GM19239 (cell line): ENCODE results near the gene HBB.

ENCODE experiments used
- DNase-seq: peaks from one replicate; pipeline ENCODE4 v3.0.0; 2011; ENCODE audit warnings: low spot score; ENCODE audit not compliant: insufficient read length
- FAIRE-seq: peaks from 2 replicates; lab custom pipeline; 2011; peaks lifted over from hg19 to GRCh38; lab: Jason Lieb, UNC

The HBB gene

DNA sequence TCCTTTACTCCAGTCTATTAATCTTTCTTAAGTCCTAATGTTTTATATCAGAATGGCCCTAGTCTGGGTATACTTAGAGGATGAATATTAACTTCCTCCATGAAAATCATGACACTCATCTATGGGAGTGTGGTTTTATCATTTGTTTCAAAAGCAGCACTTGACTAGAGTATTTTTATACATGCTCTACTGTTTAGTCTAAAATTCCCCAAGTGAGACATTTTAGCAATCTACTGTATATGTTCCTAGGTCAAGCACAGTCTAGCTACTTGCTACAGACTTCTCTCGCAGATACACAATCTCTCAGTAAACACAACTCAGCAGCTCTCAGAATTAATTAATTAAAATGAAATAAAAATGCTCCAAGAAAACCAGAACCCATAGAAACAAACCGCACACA lies 2.9 kb upstream of the HBB start:
- FAIRE-seq (no peak), DNase-seq (no peak)

- DNase-seq (no peak), FAIRE-seq (no peak)
Measured at GRCh38 chr11:5229356-5229755, 2.5 kb upstream of the HBB start.

- DNase-seq (no peak), FAIRE-seq (no peak)
Measured at GRCh38 chr11:5228124-5228523, 1.3 kb upstream of the HBB start.

- DNase-seq (no peak), FAIRE-seq (no peak)
Measured at GRCh38 chr11:5227681-5228080, 810 bp upstream of the HBB start.

- FAIRE-seq (no peak), DNase-seq (no peak)
Measured at GRCh38 chr11:5225480-5225871, 1.4 kb downstream of the HBB start.

GRCh38 chr11:5224538-5225479 lies 2.1 kb downstream of the HBB start:
- FAIRE-seq (no peak), DNase-seq (no peak)

DNA sequence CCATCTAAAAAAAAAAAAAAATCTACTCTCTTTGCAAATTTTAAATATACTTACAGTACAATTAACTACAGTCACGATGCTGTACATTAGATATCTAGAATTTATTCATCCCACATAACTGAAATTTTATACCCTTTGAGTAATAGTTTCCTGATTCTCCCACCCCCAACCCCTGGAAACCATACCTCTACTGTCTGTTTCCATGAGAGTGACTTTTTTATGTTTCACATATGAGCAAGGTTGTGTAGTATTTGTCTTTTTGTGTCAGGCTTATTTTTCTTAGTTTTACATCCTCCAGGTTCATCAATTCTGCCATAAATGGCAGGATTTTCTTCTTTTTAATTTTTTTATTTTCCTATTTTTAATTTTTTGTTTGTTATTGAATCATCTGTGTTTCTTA lies 3.2 kb downstream of the HBB start:
- no peak for DNase-seq

GRCh38 chr11:5223146-5223545 lies 3.7 kb downstream of the HBB start:
- DNase-seq (no peak), FAIRE-seq (no peak)

More for the DNA sequence above, 3.2 kb downstream of the HBB start:
- no peak for FAIRE-seq

GRCh38 chr11:5210376-5210885 lies 16.4 kb downstream of the HBB start:
- FAIRE-seq, result no peak
- DNase-seq, result no peak

DNA sequence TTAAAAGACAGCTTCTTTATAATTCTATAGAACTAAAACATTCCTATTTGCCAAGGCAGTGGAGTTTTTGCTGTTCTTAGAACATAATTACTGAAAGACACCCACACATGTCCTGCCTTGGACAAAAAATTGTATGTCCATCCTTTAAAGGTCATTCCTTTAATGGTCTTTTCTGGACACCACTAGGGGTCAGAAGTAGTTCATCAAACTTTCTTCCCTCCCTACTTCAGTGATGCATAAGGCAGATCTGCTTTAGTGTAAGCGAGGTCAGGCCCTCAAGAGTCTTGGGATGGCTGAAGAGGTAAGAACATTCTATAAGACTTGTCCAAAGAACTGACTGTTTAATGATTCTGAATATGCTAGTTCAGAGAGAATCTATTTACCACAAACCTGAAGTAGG lies 22.1 kb downstream of the HBB start:
- DNase-seq (peak; percentile 37), FAIRE-seq (peak; percentile 70)

GRCh38 chr11:5203366-5203765 lies 23.5 kb downstream of the HBB start:
- DNase-seq (no peak), FAIRE-seq (no peak)

DNA sequence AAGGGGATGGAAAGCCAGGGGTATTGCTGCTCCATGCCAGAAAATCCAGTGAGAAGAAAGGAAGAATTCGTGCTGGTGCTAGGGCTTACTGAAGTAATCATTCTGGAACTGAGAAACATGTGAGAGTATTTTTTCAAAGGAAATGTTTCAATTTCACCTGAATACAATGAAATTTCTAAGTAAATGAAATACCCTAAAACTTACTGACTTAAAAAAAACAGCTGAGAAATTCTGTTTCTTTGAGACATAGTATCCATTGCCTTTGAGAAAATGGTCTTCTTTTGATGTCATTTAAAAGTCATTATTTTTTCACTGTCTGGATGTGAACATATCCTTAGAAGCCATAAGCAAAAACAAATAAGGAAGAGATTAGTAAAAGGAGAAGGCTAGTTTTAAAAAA lies 26.3 kb downstream of the HBB start, which contains the start of gene OR51V1:
TSS of gene OR51V1 (minus strand) at position 101 of the 400 bp plus-strand sequence. CDS start at position 101, 0 bp downstream.
- DNase-seq (no peak), FAIRE-seq (no peak)

- no peak for FAIRE-seq
- no peak for DNase-seq
Measured at GRCh38 chr11:5198285-5198684, 28.6 kb downstream of the HBB start.

- DNase-seq, result no peak
- FAIRE-seq, result no peak
Measured at GRCh38 chr11:5197536-5197935, 29.3 kb downstream of the HBB start.

- FAIRE-seq, result no peak
- no peak for DNase-seq
Measured at GRCh38 chr11:5196731-5197130, 30.1 kb downstream of the HBB start.

- DNase-seq (no peak), FAIRE-seq (no peak)
Measured at GRCh38 chr11:5196067-5196466, 30.8 kb downstream of the HBB start.

- no peak for FAIRE-seq
- DNase-seq, result no peak
Measured at GRCh38 chr11:5192738-5193137, 34.1 kb downstream of the HBB start.

- DNase-seq (no peak), FAIRE-seq (no peak)
Measured at GRCh38 chr11:5188201-5188600, 38.7 kb downstream of the HBB start.

GRCh38 chr11:5178046-5178837 lies 48.6 kb downstream of the HBB start:
- FAIRE-seq (no peak), DNase-seq (no peak)
